Transverse colon (tissue), 4 donors: ENCODE results near the gene GAB3.

Experiments used
- POLR2A ChIP-seq: fragments of 450-650 bp; IDR thresholded peaks from one replicate; pipeline ENCODE4 v1.6.1; 2016; ENCODE audit warnings: antibody characterized with exemption, mild to moderate bottlenecking, moderate library complexity
- POLR2AphosphoS5 ChIP-seq, 3 donors: sonication (generic); formaldehyde crosslinking; IDR thresholded peaks; one replicate each; pipeline ENCODE4 v1.6.1; 2016; ENCODE audit warnings: antibody characterized with exemption in 3 of 3
- TF ChIP-seq, protein P1 (sequence below), 5 experiments: fragments of 200-600 bp in 3 of 5; fragments of 450-650 bp in 2 of 5; sonication (generic) in 3 of 5; IDR thresholded peaks; 1 replicate in 2 of 5; 2 replicates in 3 of 5; pipeline ENCODE4 v1.5.1; 2016 to 2017; ENCODE audit warnings: antibody characterized with exemption in 5 of 5, inconsistent platforms in 3 of 5, mild to moderate bottlenecking in 2 of 5, moderate library complexity in 1 of 5

DNA sequence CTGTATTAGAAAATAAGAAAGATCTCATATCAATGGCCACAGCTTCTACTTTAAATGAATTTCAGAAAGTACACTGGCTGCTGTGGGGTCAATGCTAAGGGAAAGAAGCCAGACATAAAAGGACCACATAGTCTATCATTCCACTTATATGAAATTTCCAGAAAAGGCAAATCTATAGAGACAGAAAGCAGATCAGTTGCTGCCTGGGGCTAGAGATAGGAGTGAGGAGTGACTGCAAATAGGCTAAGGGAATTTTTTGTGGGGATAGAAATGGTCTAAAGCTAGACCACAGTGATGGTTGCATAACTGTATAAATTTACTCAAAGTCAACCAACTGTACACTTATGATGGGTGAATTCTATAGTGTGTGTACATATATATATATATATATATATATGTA lies 8.3 kb downstream of the GAB3 start:
- TF ChIP-seq, protein P1, sequence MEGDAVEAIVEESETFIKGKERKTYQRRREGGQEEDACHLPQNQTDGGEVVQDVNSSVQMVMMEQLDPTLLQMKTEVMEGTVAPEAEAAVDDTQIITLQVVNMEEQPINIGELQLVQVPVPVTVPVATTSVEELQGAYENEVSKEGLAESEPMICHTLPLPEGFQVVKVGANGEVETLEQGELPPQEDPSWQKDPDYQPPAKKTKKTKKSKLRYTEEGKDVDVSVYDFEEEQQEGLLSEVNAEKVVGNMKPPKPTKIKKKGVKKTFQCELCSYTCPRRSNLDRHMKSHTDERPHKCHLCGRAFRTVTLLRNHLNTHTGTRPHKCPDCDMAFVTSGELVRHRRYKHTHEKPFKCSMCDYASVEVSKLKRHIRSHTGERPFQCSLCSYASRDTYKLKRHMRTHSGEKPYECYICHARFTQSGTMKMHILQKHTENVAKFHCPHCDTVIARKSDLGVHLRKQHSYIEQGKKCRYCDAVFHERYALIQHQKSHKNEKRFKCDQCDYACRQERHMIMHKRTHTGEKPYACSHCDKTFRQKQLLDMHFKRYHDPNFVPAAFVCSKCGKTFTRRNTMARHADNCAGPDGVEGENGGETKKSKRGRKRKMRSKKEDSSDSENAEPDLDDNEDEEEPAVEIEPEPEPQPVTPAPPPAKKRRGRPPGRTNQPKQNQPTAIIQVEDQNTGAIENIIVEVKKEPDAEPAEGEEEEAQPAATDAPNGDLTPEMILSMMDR (IDR thresholded peaks at IDR 0.05): no peak
- no peak for TF ChIP-seq POLR2AphosphoS5 (IDR thresholded peaks at IDR 0.05)
- no peak for TF ChIP-seq POLR2A
